Astrocyte (in vitro differentiated cells and primary cell): ENCODE measurements around the gene NLRP9. TPM values are rescaled to one million over a fixed set of nuclear protein-coding genes. Genes with fewer than 3 reads are reported as not detected.
A peak's percentile ranks its signal among the peaks of the same experiment; 100 is the strongest.

Experiments
- DNase-seq: peaks from one replicate; pipeline ENCODE4 v3.0.0-alpha.2; 2010; ENCODE audit warnings: low read depth
- FAIRE-seq: peaks from 2 replicates; lab custom pipeline; 2011; peaks lifted over from hg19 to GRCh38; lab: Jason Lieb, UNC
- H2AFZ ChIP-seq: 2 replicates; pipeline ENCODE4 v1.6.0; 2012; ENCODE audit warnings: low read depth, low read length, inconsistent platforms
- H3K27ac ChIP-seq: 2 replicates; pipeline ENCODE4 v1.5.1; 2011; ENCODE audit warnings: low read depth, low read length, inconsistent platforms
- H3K27me3 ChIP-seq: 2 replicates; pipeline ENCODE4 v1.6.0; 2011; ENCODE audit warnings: low read length, inconsistent platforms; ENCODE audit not compliant: insufficient read depth
- H3K36me3 ChIP-seq: 2 replicates; pipeline ENCODE4 v1.5.1; 2011; ENCODE audit warnings: low read length, inconsistent platforms; ENCODE audit not compliant: insufficient read depth
- H3K4me1 ChIP-seq: 2 replicates; pipeline ENCODE4 v1.5.1; 2011; ENCODE audit warnings: low read length, inconsistent platforms; ENCODE audit not compliant: insufficient read depth
- H3K4me2 ChIP-seq: 2 replicates; pipeline ENCODE4 v1.6.0; 2012; ENCODE audit warnings: low read length, inconsistent platforms
- H3K4me3 ChIP-seq: 2 replicates; pipeline ENCODE4 v1.5.1; 2011; ENCODE audit warnings: low read depth, mild to moderate bottlenecking, low read length, inconsistent platforms; ENCODE audit not compliant: insufficient read depth
- H3K79me2 ChIP-seq: 2 replicates; pipeline ENCODE4 v1.6.0; 2012; ENCODE audit warnings: mild to moderate bottlenecking, low read length, inconsistent platforms; ENCODE audit not compliant: insufficient read depth
- H3K9ac ChIP-seq: 2 replicates; pipeline ENCODE4 v1.6.0; 2012; ENCODE audit warnings: mild to moderate bottlenecking, low read length, inconsistent platforms
- H3K9me3 ChIP-seq: 2 replicates; pipeline ENCODE4 v1.5.1; 2012; ENCODE audit warnings: low read depth, mild to moderate bottlenecking, low read length, inconsistent platforms; ENCODE audit not compliant: insufficient read depth
- H4K20me1 ChIP-seq: 2 replicates; pipeline ENCODE4 v1.6.0; 2012; ENCODE audit warnings: low read length, inconsistent platforms; ENCODE audit not compliant: insufficient read depth
- H3K27ac Mint-ChIP-seq: one replicate; pipeline ENCODE4 v1.8.0; 2021; ENCODE audit warnings: mild to moderate bottlenecking, mixed read lengths; ENCODE audit not compliant: unreplicated experiment
- H3K27me3 Mint-ChIP-seq: one replicate; pipeline ENCODE4 v1.8.0; 2021; ENCODE audit warnings: low read depth, mixed read lengths; ENCODE audit not compliant: unreplicated experiment
- H3K36me3 Mint-ChIP-seq: one replicate; pipeline ENCODE4 v1.8.0; 2021; ENCODE audit warnings: low read depth, mixed read lengths; ENCODE audit not compliant: unreplicated experiment
- H3K4me1 Mint-ChIP-seq: one replicate; pipeline ENCODE4 v1.8.0; 2021; ENCODE audit warnings: low read depth, mixed read lengths; ENCODE audit not compliant: unreplicated experiment
- H3K4me3 Mint-ChIP-seq: one replicate; pipeline ENCODE4 v1.8.0; 2021; ENCODE audit warnings: mild to moderate bottlenecking, moderate library complexity, mixed read lengths; ENCODE audit not compliant: unreplicated experiment
- H3K9me3 Mint-ChIP-seq: one replicate; pipeline ENCODE4 v1.8.0; 2021; ENCODE audit warnings: mild to moderate bottlenecking, mixed read lengths; ENCODE audit not compliant: unreplicated experiment
- CTCF ChIP-seq: IDR thresholded peaks from 2 replicates; pipeline ENCODE4 v1.5.1; 2011; ENCODE audit warnings: low read depth, mild to moderate bottlenecking, inconsistent platforms, low read length, moderate library complexity; ENCODE audit not compliant: insufficient read depth
- EZH2 ChIP-seq: IDR thresholded peaks from 2 replicates; pipeline ENCODE4 v1.6.1; 2012; ENCODE audit warnings: mild to moderate bottlenecking, low read length, inconsistent platforms; ENCODE audit not compliant: insufficient read depth
- total RNA-seq: library from RNA; stranded (reverse); gene quantifications from 2 replicates; pipeline ENCODE4 v1.2.1, GENCODE V29; 2021

The NLRP9 gene
- total RNA-seq, 1 donor from 2014 or later: not detected

- peaks cover 19% of the 10 kb centered on the region for H3K4me1 ChIP-seq
- no peak overlapping the region for H3K4me2 ChIP-seq
- no peak overlapping the region for H3K27ac Mint-ChIP-seq
- no peak overlapping the region for H3K9ac ChIP-seq
- no peaks in the 10 kb centered on the region for H3K27me3 Mint-ChIP-seq
- peaks cover 33% of the 10 kb centered on the region for H3K4me1 Mint-ChIP-seq
- peaks cover 4% of the 10 kb centered on the region for H3K36me3 ChIP-seq
- peak; percentile 22 for DNase-seq
- no peak for TF ChIP-seq CTCF
- TF ChIP-seq EZH2: no peak
- no peak for FAIRE-seq
- H3K27ac ChIP-seq: peak overlapping the region; percentile 6
- H2AFZ ChIP-seq: no peak overlapping the region
- H3K27me3 ChIP-seq: no peaks in the 10 kb centered on the region
- no peak overlapping the region for H3K4me3 ChIP-seq
- H3K79me2 ChIP-seq: peaks cover 95% of the 10 kb centered on the region
- peaks cover 19% of the 10 kb centered on the region for H3K36me3 Mint-ChIP-seq
- H3K9me3 Mint-ChIP-seq: no peaks in the 10 kb centered on the region
- no peak overlapping the region for H3K4me3 Mint-ChIP-seq
- no peaks in the 10 kb centered on the region for H3K9me3 ChIP-seq
- peaks cover 93% of the 10 kb centered on the region for H4K20me1 ChIP-seq
Measured at GRCh38 chr19:55681131-55682092, 56.8 kb downstream of the NLRP9 start.

GRCh38 chr19:55680339-55681130 is 57.7 kb downstream of the NLRP9 start:
- H3K4me3 Mint-ChIP-seq: no peak overlapping the region

More at GRCh38 chr19:55680339-55681130, 57.7 kb downstream of the NLRP9 start:
- Histone ChIP-seq H2AFZ (no peak overlapping the region), H3K4me3 (no peak overlapping the region), H3K9ac (no peak overlapping the region), H3K27me3 (no peaks in the 10 kb centered on the region), H3K9me3 (no peaks in the 10 kb centered on the region), H3K4me1 (peaks cover 26% of the 10 kb centered on the region), H3K4me2 (no peak overlapping the region), H3K79me2 (peaks cover 95% of the 10 kb centered on the region), H4K20me1 (peaks cover 93% of the 10 kb centered on the region), H3K36me3 (peaks cover 4% of the 10 kb centered on the region), H3K27ac (peak overlapping the region; percentile 6)
- no peak overlapping the region for H3K27ac Mint-ChIP-seq
- H3K9me3 Mint-ChIP-seq: no peaks in the 10 kb centered on the region
- H3K36me3 Mint-ChIP-seq: peaks cover 19% of the 10 kb centered on the region
- TF ChIP-seq CTCF (no peak), EZH2 (no peak)
- peaks cover 31% of the 10 kb centered on the region for H3K4me1 Mint-ChIP-seq
- no peak for FAIRE-seq
- DNase-seq: no peak
- no peaks in the 10 kb centered on the region for H3K27me3 Mint-ChIP-seq
